Kidney epithelial cell (primary cell): Measurements from ENCODE around the gene ZNF557. TPM values are rescaled to one million over a fixed set of nuclear protein-coding genes. Genes with fewer than 3 reads are reported as not detected.
"Not testable (repeated sequence)": the region's sequence is repeated elsewhere in the genome, so short reads cannot be mapped to it uniquely, and the experiment has no call there.

Experiments used
- DNase-seq: peaks from one replicate; pipeline ENCODE4 v3.0.0-alpha.2; 2010; ENCODE audit warnings: low read depth
- H3K27me3 ChIP-seq: 2 replicates; pipeline ENCODE4 v1.6.0; 2011; ENCODE audit warnings: low read length; ENCODE audit not compliant: control insufficient read depth, insufficient read depth
- H3K36me3 ChIP-seq: 2 replicates; pipeline ENCODE4 v1.5.1; 2011; ENCODE audit warnings: low read length; ENCODE audit not compliant: control insufficient read depth, insufficient read depth
- H3K4me3 ChIP-seq: 2 replicates; pipeline ENCODE4 v1.5.1; 2011; ENCODE audit warnings: low read depth, mild to moderate bottlenecking, control low read depth, low read length
- CTCF ChIP-seq: IDR thresholded peaks from 2 replicates; pipeline ENCODE4 v1.5.1; 2011; ENCODE audit warnings: mild to moderate bottlenecking, moderate library complexity, low read length, control low read depth, inconsistent platforms; ENCODE audit not compliant: insufficient read depth, poor library complexity, severe bottlenecking
- total RNA-seq: library from RNA; depleted of rRNA; stranded (reverse); fragments of >200 nt; gene quantifications from 2 replicates; pipeline ENCODE4 v1.2.3, GENCODE V29; 2015

Gene ZNF557
- total RNA-seq, result 10.1 and 10.9 TPM in 2 replicates

- Histone ChIP-seq H3K4me3 (peak within 1 kb of the TSS; percentile 80), H3K36me3 (peaks cover 1% of the 10 kb centered on the region), H3K27me3 (no peaks in the 10 kb centered on the region)
- no peak for TF ChIP-seq CTCF
- DNase-seq, result peak; percentile 75
Observed at GRCh38 chr19:7069042-7069903, at the start of gene ZNF557. Gene ZNF557, plus strand, starts transcription at chr19:7069703. Its CDS starts 5,372 bp downstream, at chr19:7075075.

- not testable (repeated sequence) for H3K36me3 ChIP-seq, DNase-seq, H3K27me3 ChIP-seq, H3K4me3 ChIP-seq
Observed at GRCh38 chr19:7021331-7021730, 48.2 kb upstream of the ZNF557 start, which contains the start of gene MBD3L2B. Gene MBD3L2B, minus strand, starts transcription at chr19:7021431. Its CDS starts 34 bp downstream, at chr19:7021397.

DNA sequence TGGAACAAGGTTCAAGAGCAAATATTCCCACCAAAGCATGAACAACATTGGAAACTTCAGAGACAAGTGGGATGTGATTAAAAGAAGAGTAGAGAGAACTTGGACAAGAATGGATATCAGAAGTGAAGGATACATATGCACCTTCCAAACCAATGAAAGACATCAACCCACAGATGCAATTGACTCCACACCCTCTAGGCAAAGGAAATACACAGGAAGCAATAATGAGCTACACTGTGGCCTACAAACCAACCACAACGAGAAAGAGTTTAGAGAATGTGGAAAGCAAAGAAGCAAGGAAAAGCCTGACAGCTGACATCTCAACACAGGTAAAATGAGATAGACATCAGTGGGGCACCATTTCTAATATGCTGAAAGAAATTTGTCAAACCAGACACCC lies 40.7 kb upstream of the ZNF557 start:
- not testable (repeated sequence) for H3K27me3 ChIP-seq, DNase-seq, H3K4me3 ChIP-seq, H3K36me3 ChIP-seq

DNA sequence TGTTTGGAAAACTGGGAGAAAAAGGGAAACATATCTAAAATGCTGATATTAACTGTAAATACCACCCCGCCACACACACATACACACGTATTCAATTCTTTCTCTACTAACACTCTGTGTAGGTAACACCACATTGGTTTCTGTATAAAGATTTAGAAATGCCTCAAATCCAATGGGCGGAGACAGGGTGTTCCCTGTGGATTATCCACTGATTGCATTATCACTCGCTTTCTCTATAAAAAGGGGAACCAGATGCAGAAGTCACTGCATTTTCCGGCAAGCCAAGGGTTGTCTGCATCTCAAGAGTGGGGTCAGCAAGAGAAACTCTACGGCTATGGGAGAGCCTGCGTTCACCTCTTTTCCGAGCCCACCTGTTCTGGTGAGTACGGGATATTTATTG lies 39.2 kb upstream of the ZNF557 start, which contains the start of gene MBD3L5:
TSS of gene MBD3L5 (plus strand) at position 301 of the 400 bp plus-strand sequence. CDS start at position 335, 34 bp downstream.
- DNase-seq, H3K4me3 ChIP-seq, H3K27me3 ChIP-seq, H3K36me3 ChIP-seq: not testable (repeated sequence)

DNA sequence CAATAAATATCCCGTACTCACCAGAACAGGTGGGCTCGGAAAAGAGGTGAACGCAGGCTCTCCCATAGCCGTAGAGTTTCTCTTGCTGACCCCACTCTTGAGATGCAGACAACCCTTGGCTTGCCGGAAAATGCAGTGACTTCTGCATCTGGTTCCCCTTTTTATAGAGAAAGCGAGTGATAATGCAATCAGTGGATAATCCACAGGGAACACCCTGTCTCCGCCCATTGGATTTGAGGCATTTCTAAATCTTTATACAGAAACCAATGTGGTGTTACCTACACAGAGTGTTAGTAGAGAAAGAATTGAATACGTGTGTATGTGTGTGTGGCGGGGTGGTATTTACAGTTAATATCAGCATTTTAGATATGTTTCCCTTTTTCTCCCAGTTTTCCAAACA lies 29.4 kb upstream of the ZNF557 start, which contains the start of gene MBD3L4:
TSS of gene MBD3L4 (minus strand) at position 101 of the 400 bp plus-strand sequence. CDS start at position 66, 35 bp downstream.
- H3K4me3 ChIP-seq, H3K36me3 ChIP-seq, H3K27me3 ChIP-seq, DNase-seq: not testable (repeated sequence)

- not testable (repeated sequence) for H3K27me3 ChIP-seq, DNase-seq, H3K36me3 ChIP-seq, H3K4me3 ChIP-seq
Observed at GRCh38 chr19:7041563-7041962, 27.9 kb upstream of the ZNF557 start.

GRCh38 chr19:7049021-7049420 lies 20.5 kb upstream of the ZNF557 start, which contains the start of gene MBD3L2:
Gene MBD3L2, plus strand, starts transcription at chr19:7049321. Its CDS starts 53 bp downstream, at chr19:7049374.
- H3K36me3 ChIP-seq, H3K4me3 ChIP-seq, H3K27me3 ChIP-seq, DNase-seq: not testable (repeated sequence)

GRCh38 chr19:7051421-7051820 lies 18.1 kb upstream of the ZNF557 start:
- not testable (repeated sequence) for H3K27me3 ChIP-seq, DNase-seq, H3K4me3 ChIP-seq, H3K36me3 ChIP-seq

- not testable (repeated sequence) for H3K27me3 ChIP-seq
Observed at GRCh38 chr19:7052896-7053295, 16.6 kb upstream of the ZNF557 start.

GRCh38 chr19:7054635-7055368 lies 14.7 kb upstream of the ZNF557 start:
- DNase-seq, H3K27me3 ChIP-seq, H3K36me3 ChIP-seq, H3K4me3 ChIP-seq: not testable (repeated sequence)

More at GRCh38 chr19:7052896-7053295, 16.6 kb upstream of the ZNF557 start:
- DNase-seq, H3K4me3 ChIP-seq, H3K36me3 ChIP-seq: not testable (repeated sequence)

DNA sequence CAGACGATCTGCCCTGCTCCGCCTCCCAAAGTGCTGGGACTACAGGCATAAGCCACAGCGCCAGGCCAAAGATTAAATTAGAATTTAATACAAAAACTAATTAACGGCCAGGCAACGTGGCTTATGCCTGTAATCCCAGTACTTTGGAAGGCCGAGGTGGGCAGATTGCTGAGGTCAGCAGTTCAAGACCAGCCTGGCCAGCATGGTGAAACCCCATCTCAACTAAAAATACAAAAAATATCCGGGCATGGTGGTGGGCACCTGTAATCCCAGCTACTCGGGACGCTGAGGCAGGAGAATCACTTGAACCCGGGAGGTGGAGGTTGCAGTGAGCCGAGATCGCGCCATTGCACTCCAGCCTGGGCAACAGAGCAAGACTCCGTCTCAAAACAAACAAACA lies 13.8 kb upstream of the ZNF557 start:
- DNase-seq, H3K27me3 ChIP-seq, H3K36me3 ChIP-seq, H3K4me3 ChIP-seq: not testable (repeated sequence)

- not testable (repeated sequence) for DNase-seq, H3K4me3 ChIP-seq, H3K36me3 ChIP-seq, H3K27me3 ChIP-seq
Observed at GRCh38 chr19:7056371-7056770, 13.1 kb upstream of the ZNF557 start.

GRCh38 chr19:7058576-7058975 lies 10.9 kb upstream of the ZNF557 start, which contains the start of gene MBD3L3:
Gene MBD3L3, minus strand, starts transcription at chr19:7058676. Its CDS starts 71 bp downstream, at chr19:7058605.
- not testable (repeated sequence) for H3K36me3 ChIP-seq, H3K27me3 ChIP-seq, H3K4me3 ChIP-seq, DNase-seq
